Natural killer cell treated with Interleukin-12 subunit alpha and Interleukin-12 subunit beta and Interleukin-15 and Interleukin-18, amount 100 ng/mL, for 72 hours (primary cell): ENCODE measurements around the gene CYP27A1. TPM values are rescaled to one million over a fixed set of nuclear protein-coding genes. Genes with fewer than 3 reads are reported as not detected.
A peak's percentile ranks its signal among the peaks of the same experiment; 100 is the strongest.

ENCODE experiments used
- ATAC-seq, 2 donors: fragments of 150-1000 bp; cut with Tn5 transposase in 1 of 2; sonication (Bioruptor Pico), chemical (Tn5 transposase) in 1 of 2; 2 replicates each; pipeline ENCODE4 v1.10.0; 2021
- DNase-seq: peaks from one replicate; pipeline ENCODE4 v3.0.0; 2022; ENCODE audit warnings: low spot score
- H3K27ac Mint-ChIP-seq, 2 donors: 1 replicate in 1 of 2; 2 replicates in 1 of 2; pipeline ENCODE4 v1.8.0; 2022; ENCODE audit warnings: mixed read lengths in 2 of 2, mild to moderate bottlenecking in 1 of 2, moderate library complexity in 1 of 2
- H3K27me3 Mint-ChIP-seq, 2 donors: 1 replicate in 1 of 2; 2 replicates in 1 of 2; pipeline ENCODE4 v1.8.0; 2022; ENCODE audit warnings: mixed read lengths in 2 of 2
- H3K36me3 Mint-ChIP-seq: one replicate; pipeline ENCODE4 v1.8.0; 2022; ENCODE audit warnings: mixed read lengths
- H3K4me1 Mint-ChIP-seq, 2 donors: 1 replicate in 1 of 2; 2 replicates in 1 of 2; pipeline ENCODE4 v1.8.0; 2022; ENCODE audit warnings: low read depth in 2 of 2, mixed read lengths in 2 of 2, mild to moderate bottlenecking in 1 of 2
- H3K4me3 Mint-ChIP-seq: one replicate; pipeline ENCODE4 v1.8.0; 2022; ENCODE audit warnings: mixed read lengths
- H3K9me3 Mint-ChIP-seq: 2 replicates; pipeline ENCODE4 v1.8.0; 2022; ENCODE audit warnings: mixed read lengths
- total RNA-seq, 2 donors: library from RNA; stranded (reverse); gene quantifications; one replicate each; pipeline ENCODE4 v1.2.3, GENCODE V29; 2022

The CYP27A1 gene
- under 1 TPM in 1 of 2 donors, not detected in 1; 0.24 TPM for total RNA-seq

DNA sequence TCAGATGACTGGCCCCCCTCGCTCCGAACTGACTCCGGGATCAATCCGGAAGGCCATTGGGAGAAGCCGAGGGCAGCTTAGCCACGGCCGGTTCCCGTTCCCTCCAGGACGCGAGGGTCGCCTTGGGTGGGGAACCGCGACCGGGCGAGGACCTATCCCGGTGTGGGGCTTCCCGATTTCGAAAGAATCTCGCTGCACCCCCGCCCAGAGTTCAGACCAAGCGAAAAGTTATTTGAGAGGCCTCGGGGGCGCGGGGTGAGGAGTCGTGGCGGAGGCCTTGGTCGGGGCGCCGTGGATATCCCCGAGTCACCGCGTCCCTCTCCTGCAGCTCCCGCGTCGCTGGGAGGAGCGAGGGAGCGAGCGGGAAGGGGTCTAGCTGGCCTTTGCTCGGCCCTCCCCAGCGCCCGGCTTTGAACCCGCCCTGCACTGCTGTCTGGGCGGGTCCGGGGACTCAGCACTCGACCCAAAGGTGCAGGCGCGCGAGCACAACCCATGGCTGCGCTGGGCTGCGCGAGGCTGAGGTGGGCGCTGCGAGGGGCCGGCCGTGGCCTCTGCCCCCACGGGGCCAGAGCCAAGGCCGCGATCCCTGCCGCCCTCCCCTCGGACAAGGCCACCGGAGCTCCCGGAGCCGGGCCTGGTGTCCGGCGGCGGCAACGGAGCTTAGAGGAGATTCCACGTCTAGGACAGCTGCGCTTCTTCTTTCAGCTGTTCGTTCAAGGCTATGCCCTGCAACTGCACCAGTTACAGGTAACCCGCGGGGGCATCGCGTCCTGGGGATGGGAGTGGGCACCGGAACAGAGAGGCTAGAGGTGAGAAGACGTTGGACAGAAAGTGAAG, at the start of gene CYP27A1:
CYP27A1 (plus strand) TSS at position 457 of the 837 bp plus-strand sequence; CDS start at position 493, 36 bp downstream.
- Mint-ChIP-seq H3K9me3 (peaks cover 4% of the 10 kb centered on the region), H3K4me3 (no peak within 1 kb of the TSS), H3K4me1 (peaks cover 0 to 4% of the 10 kb centered on the region in 2 donors), H3K27ac (no peak within 1 kb of the TSS), H3K36me3 (peaks cover 17% of the 10 kb centered on the region), H3K27me3 (peaks cover 38 to 60% of the 10 kb centered on the region in 2 donors)
- ATAC-seq (peak in 1 of 2 donors; percentile 53), DNase-seq (no peak)

DNA sequence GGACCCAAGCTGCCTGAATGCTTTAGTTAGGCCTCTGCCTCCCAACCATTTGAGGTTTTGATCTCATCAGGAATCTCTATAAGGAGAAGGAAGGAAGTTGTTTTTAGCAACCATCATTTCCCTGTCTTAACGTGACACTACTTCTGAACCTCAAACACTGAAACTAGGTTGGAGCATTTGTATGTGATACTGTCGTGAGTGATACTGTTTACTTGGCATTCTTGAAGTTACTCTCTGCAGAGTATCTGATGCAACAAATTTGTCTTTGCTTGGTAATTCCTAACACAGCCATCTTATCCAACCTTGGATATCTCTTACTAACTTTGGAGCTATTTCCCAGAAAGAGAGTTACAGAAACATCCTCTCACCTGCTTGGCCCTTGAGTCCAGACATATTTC, 49.2 kb upstream of the CYP27A1 start:
- H3K4me1 Mint-ChIP-seq: peaks cover 19 to 23% of the 10 kb centered on the region in 2 donors

DNA sequence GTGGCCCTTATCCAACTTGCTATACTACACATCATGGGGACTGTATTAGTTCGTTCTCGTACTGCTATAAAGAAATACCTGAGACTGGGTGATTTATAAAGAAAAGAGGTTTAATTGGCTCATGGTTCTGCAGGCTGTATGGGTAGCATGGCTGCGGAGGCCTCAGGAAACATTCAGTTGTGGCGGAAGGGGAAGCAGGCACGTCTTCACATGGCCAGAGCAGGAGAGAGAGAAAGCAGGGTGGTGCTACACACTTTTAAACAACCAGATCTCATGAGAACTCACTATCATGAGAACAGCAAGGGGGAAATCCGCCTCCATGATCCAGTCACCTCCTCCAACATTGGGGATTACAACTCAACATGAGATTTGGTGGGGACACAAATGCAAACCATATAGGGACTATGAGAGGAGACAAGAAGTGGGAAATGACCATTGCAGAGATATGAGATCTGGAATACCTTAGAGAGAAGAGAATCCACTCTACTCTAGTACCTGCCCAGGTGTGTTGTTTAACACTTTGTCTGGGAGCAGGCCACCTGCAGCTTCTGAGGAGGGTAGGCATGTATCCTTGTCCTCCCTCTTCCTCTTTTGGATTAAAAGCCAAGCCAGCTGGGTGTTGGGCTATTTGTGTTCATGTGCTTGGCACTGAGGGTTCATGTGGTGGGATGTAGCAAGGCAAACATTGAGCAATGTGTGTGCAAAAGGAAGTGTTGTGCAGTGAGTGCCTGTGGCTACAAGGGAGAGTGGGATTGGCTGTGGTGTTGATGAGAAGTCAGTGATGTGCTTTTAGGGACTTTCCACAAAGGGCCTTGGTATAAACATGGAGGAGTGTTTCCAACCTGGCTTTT, 48.6 kb upstream of the CYP27A1 start:
- peak; percentile 95 to 99 for ATAC-seq
- no peaks in the 10 kb centered on the region for H3K9me3 Mint-ChIP-seq
- H3K27ac Mint-ChIP-seq: peak overlapping the region; percentile 66 to 74
- peak overlapping the region; percentile 65 for H3K4me3 Mint-ChIP-seq
- H3K36me3 Mint-ChIP-seq: peaks cover 10% of the 10 kb centered on the region
- peak; percentile 82 for DNase-seq
- H3K27me3 Mint-ChIP-seq: no peaks in the 10 kb centered on the region
- H3K4me1 Mint-ChIP-seq: peaks cover 18 to 23% of the 10 kb centered on the region in 2 donors

More for the DNA sequence above, 49.2 kb upstream of the CYP27A1 start:
- H3K27me3 Mint-ChIP-seq: no peaks in the 10 kb centered on the region
- H3K27ac Mint-ChIP-seq: peak overlapping the region; percentile 66 to 74
- H3K4me3 Mint-ChIP-seq: no peak overlapping the region
- DNase-seq (no peak), ATAC-seq (no peak)
- peaks cover 1% of the 10 kb centered on the region for H3K9me3 Mint-ChIP-seq
- H3K36me3 Mint-ChIP-seq: peaks cover 8% of the 10 kb centered on the region

DNA sequence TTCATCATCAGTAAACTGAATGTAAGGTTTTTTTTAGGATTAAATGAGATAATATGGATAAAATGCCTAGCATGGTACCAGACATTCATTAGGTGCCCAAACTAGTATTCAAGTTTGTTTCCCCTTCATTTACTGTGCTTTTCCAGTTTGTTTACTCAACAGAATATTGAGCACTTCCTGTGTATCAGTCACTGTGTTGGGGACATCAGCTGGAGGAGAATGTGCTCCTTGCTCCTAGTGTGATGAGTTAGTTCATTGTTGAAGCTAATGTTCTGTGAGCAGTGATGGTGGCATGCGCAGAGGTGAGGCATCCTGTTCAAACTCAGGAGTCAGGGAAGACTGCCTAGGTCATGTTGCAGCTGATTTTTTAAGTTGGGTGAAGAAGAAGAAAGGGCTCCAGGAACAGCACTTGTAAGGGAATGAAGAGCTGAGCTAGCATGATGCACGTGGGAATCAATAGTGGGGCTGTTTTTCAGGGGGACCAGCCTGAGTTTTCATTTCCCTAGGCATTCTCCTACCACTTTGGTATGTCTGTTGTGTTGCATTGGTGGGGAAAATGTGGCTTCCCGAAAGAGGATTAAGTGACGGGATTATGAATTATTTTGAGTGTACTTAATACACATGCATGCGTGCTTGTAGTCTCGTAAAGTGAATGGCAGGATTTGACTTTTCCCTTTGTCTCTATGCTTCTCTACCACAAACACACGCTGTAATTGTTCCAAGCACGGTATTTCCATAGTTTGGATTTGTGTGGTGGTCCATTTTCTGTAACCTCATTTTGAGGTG, 47.6 kb upstream of the CYP27A1 start:
- Mint-ChIP-seq H3K27me3 (no peaks in the 10 kb centered on the region), H3K4me3 (peak overlapping the region; percentile 65), H3K9me3 (no peaks in the 10 kb centered on the region), H3K27ac (peak overlapping the region; percentile 66 to 74), H3K4me1 (peaks cover 18 to 23% of the 10 kb centered on the region in 2 donors), H3K36me3 (peaks cover 11% of the 10 kb centered on the region)
- DNase-seq (no peak), ATAC-seq (no peak)

DNA sequence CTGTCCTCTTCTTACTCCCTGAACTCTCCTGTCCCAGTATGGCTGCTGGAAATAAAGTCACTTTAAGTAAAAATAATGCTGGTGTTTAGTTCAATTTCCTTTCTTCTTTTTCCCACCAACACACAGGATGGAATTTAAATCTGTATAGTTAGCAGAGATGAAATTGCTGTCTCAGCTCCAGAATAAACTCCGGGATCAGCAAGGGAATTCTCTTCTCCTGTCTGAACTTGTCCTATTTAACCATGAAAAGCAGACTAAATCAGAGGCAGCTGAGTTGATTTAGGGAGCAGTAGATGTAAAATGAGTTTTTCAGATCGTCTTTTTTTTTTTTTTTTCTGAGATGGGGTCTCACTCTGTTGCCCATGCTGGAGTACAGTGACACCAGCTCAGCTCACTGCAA, 45.4 kb upstream of the CYP27A1 start:
- Mint-ChIP-seq H3K4me3 (no peak overlapping the region), H3K9me3 (no peaks in the 10 kb centered on the region), H3K36me3 (peaks cover 11% of the 10 kb centered on the region), H3K27me3 (no peaks in the 10 kb centered on the region), H3K27ac (no peak overlapping the region), H3K4me1 (peaks cover 18 to 23% of the 10 kb centered on the region in 2 donors)
- DNase-seq (no peak), ATAC-seq (no peak)

DNA sequence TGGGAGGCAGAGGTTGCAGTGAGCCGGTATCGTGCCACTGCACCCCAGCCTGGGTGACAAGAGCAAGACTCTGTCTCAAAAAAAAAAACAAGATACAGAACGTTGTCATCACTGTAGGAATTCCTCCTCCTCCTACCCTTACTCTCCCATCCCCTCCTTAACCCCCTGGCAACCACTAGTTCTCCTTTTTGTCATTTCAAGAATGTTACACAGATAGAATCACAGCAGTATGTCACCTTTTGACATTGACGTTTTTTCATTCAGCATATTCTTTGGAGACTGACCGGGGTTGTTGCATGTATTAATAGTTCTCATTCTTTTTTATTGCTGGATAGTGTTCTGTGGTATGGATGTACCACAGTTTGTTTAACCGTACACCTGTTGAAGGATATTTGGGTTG, 38.9 kb upstream of the CYP27A1 start:
- Mint-ChIP-seq H3K27ac (no peak overlapping the region), H3K9me3 (no peaks in the 10 kb centered on the region), H3K36me3 (peaks cover 12% of the 10 kb centered on the region), H3K4me3 (no peak overlapping the region), H3K4me1 (peaks cover 3 to 13% of the 10 kb centered on the region in 2 donors), H3K27me3 (no peaks in the 10 kb centered on the region)
- ATAC-seq: no peak
- no peak for DNase-seq

DNA sequence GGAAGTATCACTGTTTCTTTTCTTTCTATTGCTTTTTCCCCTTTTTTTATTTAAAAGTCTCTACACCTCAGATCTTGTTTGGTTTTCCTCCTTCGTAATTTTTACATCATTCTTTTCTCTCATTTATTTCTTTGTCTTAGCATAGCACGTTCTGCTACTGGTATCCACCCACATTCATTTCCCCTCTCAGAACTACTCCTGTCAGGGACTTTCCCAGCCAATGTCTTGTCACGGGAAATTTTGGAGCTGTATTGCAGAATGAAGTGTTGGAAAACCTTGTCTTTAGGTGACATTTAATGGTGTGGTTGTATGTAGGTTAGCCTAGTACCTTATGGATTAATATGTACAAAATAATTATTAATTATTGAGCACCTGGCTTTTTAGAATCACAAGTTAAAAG, 37.3 kb upstream of the CYP27A1 start:
- no peak for ATAC-seq
- no peak overlapping the region for H3K4me3 Mint-ChIP-seq
- no peak overlapping the region for H3K27ac Mint-ChIP-seq
- H3K4me1 Mint-ChIP-seq: peaks cover 3 to 13% of the 10 kb centered on the region in 2 donors
- peaks cover 8% of the 10 kb centered on the region for H3K36me3 Mint-ChIP-seq
- H3K9me3 Mint-ChIP-seq: no peaks in the 10 kb centered on the region
- H3K27me3 Mint-ChIP-seq: no peaks in the 10 kb centered on the region
- DNase-seq: no peak

DNA sequence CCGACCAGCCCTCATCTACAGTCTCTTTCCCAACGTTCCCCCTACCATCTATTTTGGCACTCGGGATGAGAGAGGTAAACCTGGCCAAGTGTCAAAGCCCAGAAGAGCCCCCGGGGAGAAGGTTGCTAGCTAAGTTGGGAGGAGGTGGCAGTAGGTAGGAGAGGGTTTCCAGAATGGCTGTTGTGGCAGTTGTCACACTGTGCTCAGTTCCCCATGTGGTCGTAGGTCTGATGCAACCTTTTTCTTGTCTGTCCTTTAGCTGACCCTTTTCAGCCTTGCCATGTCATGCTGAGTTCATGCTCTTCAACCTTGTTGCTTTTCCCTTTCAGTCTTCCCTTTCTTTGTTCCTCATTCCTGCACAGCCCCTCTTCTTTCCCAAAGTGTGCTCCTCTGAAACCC, 36.8 kb upstream of the CYP27A1 start:
- ATAC-seq (no peak), DNase-seq (no peak)
- H3K27ac Mint-ChIP-seq: no peak overlapping the region
- H3K36me3 Mint-ChIP-seq: peaks cover 8% of the 10 kb centered on the region
- no peak overlapping the region for H3K4me3 Mint-ChIP-seq
- H3K9me3 Mint-ChIP-seq: no peaks in the 10 kb centered on the region
- H3K27me3 Mint-ChIP-seq: no peaks in the 10 kb centered on the region
- H3K4me1 Mint-ChIP-seq: peaks cover 3 to 13% of the 10 kb centered on the region in 2 donors

DNA sequence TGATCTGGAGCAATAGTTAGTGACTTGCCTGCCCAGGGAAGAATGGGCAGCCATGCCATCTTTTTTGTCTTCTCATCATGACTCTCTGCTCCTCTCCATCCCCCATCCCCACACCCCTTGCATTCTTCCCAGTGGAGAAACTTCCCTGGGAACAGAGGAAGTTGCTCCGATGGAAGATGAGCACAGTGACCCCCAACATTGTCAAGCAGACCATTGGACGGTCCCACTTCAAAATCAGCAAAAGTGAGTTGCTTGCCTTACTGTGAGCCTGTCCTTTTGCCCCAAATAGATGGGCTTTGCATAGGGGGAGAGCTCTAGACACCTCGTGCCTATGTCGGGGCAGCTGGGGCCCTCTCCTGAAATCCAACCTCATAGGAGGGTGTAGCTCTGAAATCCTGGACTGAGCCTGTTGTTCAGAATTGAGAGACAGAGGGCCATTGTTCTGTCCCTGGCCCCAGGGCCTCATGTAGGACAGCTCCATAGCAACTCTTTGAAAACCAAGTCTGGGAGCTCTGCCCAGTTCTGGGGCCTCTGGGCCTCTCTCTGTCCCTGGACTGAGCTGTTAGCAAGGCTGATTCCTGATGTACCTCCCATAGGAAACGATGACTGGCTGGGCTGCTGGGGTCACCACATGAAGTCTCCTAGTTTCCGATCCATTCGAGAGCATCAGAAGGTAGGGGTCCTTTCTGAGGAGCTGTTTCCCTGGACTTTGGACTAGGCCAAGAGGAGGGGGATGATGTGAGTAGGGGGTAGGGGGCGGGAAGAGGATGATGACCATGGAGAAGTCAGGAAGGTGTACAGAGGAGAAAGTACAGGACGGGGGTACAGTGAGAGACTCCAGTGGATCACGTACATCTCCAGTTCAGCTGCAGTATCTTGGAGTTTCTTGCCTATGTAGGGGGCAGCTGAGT, 36.1 kb upstream of the CYP27A1 start:
- peaks cover 3 to 13% of the 10 kb centered on the region in 2 donors for H3K4me1 Mint-ChIP-seq
- peaks cover 14% of the 10 kb centered on the region for H3K36me3 Mint-ChIP-seq

DNA sequence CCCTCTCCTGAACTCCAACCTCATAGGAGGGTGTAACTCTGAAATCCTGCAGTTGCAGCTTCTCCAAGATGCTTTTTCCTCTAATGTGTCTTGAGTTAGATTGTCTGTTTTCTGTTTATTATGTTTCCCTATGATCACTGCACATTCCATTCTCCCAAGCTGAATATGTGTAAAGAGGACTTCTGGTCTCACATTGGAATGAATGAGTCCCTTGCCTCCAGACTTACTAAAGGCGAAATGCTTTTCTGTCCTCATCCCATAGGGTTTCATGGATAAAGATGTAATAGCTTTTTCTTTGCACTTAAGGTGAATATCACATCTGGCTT, 35.5 kb upstream of the CYP27A1 start:
- Mint-ChIP-seq H3K4me1 (peaks cover 3 to 13% of the 10 kb centered on the region in 2 donors), H3K36me3 (peaks cover 15% of the 10 kb centered on the region), H3K27ac (no peak overlapping the region), H3K9me3 (no peaks in the 10 kb centered on the region), H3K27me3 (no peaks in the 10 kb centered on the region), H3K4me3 (no peak overlapping the region)
- ATAC-seq: no peak
- no peak for DNase-seq

More for the DNA sequence above, 36.1 kb upstream of the CYP27A1 start:
- no peak for ATAC-seq
- Mint-ChIP-seq H3K4me3 (no peak overlapping the region), H3K27ac (no peak overlapping the region), H3K9me3 (no peaks in the 10 kb centered on the region), H3K27me3 (no peaks in the 10 kb centered on the region)
- no peak for DNase-seq

DNA sequence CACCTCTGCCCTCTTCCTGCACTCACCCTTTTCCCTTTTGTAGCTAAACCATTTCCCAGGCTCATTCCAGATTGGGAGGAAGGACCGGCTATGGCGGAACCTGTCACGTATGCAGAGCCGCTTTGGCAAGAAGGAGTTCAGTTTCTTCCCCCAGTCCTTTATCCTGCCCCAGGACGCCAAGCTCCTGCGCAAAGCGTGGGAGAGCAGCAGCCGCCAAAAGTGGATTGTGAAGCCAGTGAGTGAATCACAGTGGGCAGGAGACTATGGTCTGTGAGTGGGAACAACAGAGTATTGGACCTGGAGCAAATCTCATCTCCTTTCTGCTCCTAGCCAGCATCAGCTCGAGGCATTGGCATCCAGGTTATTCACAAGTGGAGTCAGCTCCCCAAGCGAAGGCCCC, 35.0 kb upstream of the CYP27A1 start:
- H3K27me3 Mint-ChIP-seq: no peaks in the 10 kb centered on the region
- H3K4me1 Mint-ChIP-seq: peaks cover 3 to 13% of the 10 kb centered on the region in 2 donors
- no peak overlapping the region for H3K4me3 Mint-ChIP-seq
- no peak overlapping the region for H3K27ac Mint-ChIP-seq
- ATAC-seq (no peak), DNase-seq (no peak)
- H3K9me3 Mint-ChIP-seq: no peaks in the 10 kb centered on the region
- peaks cover 15% of the 10 kb centered on the region for H3K36me3 Mint-ChIP-seq

DNA sequence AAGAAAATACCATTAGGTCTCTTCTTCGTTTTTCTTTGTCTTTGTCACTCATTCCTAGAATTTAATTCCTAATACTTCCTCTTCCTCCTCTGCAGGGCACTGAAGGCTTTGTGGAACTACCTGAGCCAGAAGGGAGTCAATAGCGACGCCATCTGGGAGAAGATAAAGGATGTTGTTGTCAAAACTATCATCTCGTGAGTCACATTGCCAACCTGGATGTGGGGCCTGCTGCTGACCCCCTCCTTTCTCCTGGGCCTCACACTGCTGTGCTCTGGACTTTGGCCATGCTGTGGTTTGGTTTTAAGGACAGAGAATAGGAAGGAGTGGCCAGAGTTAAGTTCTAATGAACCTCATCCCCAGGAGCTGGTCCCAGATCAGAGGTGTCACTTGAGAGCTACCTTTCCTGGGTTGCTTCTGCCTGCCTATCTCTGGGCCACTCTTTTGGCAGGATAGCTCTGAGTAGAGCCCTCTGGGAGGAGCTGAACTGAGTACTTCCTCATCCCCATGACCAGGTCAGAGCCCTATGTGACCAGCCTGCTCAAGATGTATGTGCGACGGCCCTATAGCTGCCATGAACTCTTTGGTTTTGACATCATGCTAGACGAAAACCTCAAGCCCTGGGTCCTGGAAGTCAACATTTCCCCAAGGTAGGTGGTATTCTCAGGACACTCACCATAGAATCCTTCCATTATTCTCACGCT, 33.1 kb upstream of the CYP27A1 start:
- Mint-ChIP-seq H3K4me3 (no peak overlapping the region), H3K36me3 (peaks cover 15% of the 10 kb centered on the region)

More for the DNA sequence above, 33.1 kb upstream of the CYP27A1 start:
- DNase-seq (no peak), ATAC-seq (no peak)
- Mint-ChIP-seq H3K27me3 (no peaks in the 10 kb centered on the region), H3K27ac (no peak overlapping the region), H3K4me1 (peaks cover 3 to 13% of the 10 kb centered on the region in 2 donors), H3K9me3 (no peaks in the 10 kb centered on the region)
